Measurements from ENCODE around the gene MAD2L1BP.
A peak's percentile ranks its signal among the peaks of the same experiment; 100 is the strongest.
"Not testable (repeated sequence)": the region's sequence is repeated elsewhere in the genome, so short reads cannot be mapped to it uniquely, and the experiment has no call there.

Gene MAD2L1BP, protein sequence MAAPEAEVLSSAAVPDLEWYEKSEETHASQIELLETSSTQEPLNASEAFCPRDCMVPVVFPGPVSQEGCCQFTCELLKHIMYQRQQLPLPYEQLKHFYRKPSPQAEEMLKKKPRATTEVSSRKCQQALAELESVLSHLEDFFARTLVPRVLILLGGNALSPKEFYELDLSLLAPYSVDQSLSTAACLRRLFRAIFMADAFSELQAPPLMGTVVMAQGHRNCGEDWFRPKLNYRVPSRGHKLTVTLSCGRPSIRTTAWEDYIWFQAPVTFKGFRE

DNA sequence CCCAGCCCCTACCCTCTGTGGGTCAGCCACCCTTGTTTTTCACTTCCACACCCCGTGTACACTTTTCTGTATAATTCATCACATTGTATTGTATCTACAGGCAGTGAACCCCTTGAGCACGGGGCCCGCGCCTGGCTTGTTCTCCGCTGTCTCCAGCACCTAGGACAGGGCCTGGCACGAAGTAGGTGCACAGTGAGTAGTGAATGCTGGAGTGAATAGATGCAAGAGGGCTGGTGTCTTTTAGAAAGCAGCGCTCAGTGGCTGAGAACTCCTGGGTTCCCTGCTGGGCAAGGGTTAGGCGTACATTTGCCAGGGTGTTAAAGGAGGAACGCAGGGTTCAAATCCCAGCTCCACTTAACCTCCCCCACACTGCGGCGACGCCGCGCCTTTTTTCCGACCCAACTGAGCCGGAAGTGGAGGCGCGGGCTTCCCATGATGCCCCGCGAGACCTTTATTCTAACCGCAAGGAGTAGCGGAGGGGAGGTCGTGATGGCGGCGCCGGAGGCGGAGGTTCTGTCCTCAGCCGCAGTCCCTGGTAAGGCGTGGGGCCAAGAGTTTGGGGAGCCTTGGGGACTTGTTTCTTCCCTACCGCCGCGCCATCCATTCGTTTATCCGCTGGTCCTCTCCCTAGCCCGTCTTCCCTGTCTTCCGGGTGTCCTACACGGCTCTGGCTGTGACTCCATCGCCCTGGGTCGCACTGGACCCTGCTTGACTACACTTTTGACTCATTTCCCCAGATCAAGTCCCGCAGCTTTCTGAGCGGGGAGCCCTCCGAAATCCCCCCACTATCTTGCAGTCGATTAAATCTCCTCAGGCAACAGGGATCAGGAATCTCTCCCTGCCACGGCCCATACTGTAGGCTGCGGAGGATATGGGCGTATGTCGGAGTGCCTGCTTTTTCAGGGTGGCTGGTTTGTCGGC is at the start of gene MAD2L1BP:
TSS of gene MAD2L1BP (plus strand) at position 454 of the 921 bp plus-strand sequence. CDS start at position 490, 36 bp downstream.
- DNase-seq (ENCODE audit: low read depth) = peak; percentile 79

DNA sequence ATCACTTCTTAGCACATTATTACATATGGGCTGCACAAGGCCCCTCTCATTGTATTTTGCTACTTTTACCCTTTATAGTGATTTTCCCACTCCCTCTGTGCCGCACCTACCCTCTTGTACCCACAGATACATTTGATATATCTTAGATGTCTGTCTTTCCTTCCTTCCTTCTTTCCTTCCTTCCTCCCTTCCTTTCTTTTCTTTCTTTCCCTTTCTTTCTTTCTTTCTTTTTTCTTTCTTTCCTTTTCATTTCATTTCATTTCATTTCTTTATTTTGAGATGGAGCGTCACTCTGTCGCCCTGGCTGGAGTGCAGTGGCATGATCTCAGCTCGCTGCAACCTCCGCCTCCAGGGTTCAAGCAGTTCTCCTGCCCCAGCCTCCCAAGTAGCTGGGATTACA is 47.4 kb upstream of the MAD2L1BP start:
- no peak for DNase-seq (ENCODE audit: low read depth)

DNA sequence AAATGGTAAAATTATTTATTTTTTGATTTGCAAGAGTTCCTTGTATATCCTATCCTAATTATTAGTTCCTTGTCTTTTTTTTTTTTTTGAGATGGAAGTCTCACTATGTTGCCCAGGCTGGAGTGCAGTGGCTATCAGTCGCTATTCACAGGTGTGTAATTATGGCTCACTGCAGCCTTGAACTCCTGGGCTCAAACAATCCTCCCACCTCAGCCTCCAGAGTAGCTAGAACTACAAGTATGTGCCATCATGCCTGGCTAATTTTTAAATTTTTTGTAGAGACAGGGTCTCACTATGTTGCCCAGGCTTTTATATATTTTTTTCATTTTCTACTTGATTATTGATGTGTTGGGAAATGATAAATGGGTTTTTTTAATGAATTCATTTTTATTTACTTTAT is 46.1 kb upstream of the MAD2L1BP start:
- not testable (repeated sequence) for DNase-seq (ENCODE audit: low read depth)

DNA sequence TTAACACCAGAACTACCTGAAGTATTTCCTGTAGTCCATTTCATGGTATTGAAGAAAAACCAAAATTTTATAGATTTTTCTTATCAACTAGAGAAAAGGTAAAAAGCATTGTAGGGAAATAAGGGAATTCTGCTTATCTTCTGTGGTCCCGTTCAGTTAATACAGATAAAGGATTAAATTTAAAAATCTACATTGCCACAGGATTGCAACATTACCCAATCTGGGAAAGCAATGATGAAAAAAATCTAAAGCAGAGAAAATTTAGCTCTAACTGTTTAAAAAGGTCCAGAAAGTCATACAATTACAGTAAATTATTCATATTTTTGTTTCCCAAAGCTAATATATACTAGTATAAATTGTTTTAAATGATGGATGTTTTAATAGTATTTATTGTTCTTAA is 41.7 kb upstream of the MAD2L1BP start:
- no peak for DNase-seq (ENCODE audit: low read depth)

DNA sequence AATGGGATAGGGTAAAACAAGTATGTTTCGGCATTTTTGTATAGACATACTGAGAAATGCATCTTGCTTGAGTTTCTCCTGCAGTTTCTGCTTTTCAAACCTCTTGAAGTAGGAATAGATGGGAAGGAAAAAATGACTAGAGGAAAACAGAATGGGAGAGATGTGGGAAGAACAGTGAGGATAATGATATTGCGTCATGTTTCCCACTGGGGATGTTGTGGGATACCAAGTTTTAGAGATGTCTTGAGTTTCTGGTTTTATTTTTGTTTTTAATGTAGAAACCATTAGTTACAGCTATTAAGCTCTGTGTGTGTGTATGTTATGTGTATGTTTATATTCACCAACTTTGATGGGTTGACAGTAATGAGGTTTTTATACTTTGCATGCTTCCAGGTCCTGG is 35.0 kb upstream of the MAD2L1BP start:
- no peak for DNase-seq (ENCODE audit: low read depth)

DNA sequence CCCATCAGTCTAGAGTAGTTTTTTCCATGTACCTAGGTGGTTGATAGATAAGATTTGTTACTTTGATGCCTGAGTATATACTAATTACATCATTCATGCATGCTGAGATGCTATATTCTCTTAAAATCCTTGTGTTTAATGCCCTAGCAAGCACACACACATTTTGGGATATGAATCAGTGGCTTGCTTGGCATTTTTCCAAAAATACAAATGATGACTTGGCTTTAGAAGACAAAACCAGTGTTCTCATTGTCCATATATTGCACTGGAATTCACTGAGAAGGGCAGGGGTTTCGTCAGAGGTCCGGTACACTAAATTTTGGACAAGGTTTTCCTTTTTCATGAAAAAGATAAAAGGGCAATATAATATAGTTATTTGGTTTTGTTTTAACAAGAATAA is 31.5 kb upstream of the MAD2L1BP start:
- DNase-seq (ENCODE audit: low read depth) = no peak

DNA sequence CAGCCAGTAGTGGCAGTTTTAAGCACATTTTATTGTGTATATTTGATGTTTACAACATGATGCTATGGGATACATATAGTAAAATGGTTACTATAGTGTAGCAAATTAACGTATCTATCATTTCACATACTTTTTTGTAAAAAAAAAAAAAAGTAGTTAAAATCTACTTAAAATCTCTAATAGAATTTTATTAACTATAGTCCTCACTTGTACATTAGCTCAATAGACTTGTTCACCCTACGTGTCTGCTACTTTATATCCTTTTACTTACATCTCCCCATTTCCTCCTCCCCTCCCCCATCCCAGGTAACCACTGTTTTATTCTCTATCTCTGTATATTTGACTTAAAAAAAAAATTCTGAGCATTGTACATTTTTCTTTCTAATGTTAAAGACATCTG is 29.6 kb upstream of the MAD2L1BP start:
- DNase-seq (ENCODE audit: low read depth) = no peak

DNA sequence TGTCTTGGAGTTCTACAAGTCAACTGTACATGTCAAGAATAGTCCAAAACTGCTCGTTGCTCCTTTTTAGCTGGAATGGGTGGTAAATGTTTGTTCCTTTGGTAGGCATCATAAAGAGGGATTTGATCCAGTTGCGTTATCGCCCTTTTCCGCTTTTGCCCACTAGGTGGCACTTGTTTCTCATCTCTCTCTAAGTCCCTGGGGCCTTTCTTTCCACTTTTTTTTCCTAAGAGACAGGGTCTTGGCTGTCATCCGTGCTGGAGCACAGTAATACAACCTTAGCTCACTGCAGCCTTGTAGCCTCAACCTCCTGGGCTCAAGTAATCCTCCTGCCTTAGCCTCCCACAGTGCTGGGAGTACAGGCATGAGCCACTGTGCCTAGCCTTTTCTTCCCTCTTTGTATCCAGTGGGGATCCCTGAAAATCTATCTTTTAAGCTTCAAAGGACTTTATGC is 27.3 kb upstream of the MAD2L1BP start:
- DNase-seq (ENCODE audit: low read depth) = peak; percentile 57

DNA sequence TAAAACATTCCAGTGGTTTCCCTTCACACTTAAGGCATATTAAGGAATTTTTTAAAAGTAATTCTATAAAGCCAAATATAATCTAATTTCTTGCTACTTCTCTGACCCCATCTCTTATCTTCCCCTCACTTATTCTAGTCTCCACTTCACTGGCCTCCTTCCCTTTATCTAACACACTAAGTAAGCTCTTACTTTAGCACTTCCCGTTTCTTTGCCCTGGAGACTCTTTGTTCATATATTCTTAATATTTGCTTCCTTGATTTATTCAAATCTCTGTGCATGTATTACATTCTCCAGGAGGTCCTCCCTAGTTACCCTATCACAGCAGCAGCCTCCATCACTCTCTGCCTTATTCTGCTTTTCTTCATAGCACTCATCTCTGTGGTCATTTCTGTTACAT is 26.8 kb upstream of the MAD2L1BP start:
- no peak for DNase-seq (ENCODE audit: low read depth)

DNA sequence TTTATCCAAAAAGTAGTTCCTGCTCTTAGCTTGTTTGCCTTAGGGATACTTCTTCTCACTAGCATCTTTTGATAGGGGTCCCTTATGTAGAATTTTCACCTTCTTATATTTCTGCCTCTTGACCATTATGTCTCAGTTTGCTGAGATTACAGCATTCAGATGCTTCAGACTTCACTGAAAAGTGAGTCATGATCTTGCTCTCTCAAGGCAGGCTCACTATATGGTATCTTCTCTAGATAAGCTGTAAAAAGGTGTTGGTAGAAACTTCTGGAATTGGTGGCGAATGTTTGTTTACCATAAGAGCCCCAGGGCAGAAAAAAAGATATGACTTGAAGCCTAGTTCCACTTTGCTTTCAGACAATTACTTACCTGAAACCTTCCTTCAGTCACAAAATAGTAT is 26.2 kb upstream of the MAD2L1BP start:
- no peak for DNase-seq (ENCODE audit: low read depth)

DNA sequence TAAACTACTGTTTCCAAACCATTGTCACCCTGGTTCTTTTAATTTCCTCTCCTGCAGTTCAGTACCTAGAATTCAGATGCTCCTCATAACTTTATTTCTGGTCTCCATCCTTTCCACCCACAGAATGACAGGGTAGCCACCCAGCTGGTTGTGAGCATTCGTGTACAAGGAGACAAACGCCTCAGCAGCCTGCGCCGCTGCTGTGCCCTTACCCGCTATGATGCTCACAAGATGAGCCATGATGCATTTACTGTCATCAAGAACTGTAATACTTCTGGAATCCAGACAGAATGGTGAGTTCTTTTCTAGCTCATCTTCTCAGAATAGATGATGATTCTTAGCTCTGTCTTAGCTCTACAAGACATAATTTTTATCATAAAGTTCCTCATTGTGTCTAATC is 25.2 kb upstream of the MAD2L1BP start:
- no peak for DNase-seq (ENCODE audit: low read depth)

DNA sequence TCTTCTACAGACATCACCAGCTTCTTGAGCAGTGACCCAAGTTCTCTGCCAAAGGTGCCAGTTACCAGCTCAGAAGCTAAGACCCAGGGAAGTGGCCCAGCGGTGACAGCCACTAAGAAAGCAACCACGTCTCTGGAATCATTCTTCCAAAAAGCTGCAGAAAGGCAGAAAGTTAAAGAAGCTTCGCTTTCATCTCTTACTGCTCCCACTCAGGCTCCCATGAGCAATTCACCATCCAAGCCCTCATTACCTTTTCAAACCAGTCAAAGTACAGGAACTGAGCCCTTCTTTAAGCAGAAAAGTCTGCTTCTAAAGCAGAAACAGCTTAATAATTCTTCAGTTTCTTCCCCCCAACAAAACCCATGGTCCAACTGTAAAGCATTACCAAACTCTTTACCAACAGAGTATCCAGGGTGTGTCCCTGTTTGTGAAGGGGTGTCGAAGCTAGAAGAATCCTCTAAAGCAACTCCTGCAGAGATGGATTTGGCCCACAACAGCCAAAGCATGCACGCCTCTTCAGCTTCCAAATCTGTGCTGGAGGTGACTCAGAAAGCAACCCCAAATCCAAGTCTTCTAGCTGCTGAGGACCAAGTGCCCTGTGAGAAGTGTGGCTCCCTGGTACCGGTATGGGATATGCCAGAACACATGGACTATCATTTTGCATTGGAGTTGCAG is 21.8 kb upstream of the MAD2L1BP start:
- DNase-seq (ENCODE audit: low read depth) = no peak

DNA sequence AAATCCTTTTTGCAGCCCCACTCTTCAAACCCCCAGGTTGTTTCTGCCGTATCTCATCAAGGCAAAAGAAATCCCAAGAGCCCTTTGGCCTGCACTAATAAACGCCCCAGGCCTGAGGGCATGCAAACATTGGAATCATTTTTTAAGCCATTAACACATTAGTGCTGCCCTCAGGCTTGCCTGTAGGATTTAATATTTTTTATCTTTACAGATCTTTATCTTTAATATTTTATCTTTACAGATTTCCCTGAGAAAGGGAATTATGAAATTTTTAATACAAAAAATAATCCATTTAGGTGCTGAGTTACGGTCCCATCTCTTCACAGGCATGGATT is 21.3 kb upstream of the MAD2L1BP start:
- no peak for DNase-seq (ENCODE audit: low read depth)

DNA sequence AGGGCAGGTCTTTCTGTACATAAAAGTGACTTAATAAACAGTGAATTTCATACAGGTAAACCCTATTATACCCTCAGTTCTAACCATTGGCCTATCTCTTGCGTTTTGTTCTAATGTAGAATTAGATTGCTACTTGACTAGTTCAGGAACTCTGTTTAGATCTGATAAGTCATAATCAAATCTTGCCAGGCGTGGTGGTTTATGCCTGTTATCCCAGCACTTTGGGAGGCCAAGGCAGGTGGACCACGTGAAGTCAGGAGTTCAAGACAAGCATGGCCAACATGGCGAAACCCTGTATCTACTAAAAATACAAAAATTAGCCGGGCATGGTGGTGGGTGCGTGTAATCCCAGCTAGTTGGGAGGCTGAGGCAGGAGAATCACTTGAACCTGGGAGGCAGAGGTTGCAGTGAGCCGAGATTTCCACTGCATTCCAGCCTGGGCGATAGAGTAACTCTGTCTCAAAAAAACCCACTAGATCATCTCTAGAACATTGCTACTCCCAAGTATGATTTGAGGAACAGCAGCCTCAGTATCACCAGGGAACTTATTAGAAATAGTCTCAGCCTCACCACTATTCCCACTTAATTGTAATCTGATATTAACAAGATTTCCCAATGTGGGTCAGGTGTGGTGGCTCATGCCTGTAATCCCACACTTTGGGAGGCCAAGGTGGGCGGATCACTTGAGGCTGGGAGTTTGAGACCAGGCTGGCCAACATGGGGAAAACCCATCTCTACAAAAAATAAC is 18.7 kb upstream of the MAD2L1BP start:
- no peak for DNase-seq (ENCODE audit: low read depth)

DNA sequence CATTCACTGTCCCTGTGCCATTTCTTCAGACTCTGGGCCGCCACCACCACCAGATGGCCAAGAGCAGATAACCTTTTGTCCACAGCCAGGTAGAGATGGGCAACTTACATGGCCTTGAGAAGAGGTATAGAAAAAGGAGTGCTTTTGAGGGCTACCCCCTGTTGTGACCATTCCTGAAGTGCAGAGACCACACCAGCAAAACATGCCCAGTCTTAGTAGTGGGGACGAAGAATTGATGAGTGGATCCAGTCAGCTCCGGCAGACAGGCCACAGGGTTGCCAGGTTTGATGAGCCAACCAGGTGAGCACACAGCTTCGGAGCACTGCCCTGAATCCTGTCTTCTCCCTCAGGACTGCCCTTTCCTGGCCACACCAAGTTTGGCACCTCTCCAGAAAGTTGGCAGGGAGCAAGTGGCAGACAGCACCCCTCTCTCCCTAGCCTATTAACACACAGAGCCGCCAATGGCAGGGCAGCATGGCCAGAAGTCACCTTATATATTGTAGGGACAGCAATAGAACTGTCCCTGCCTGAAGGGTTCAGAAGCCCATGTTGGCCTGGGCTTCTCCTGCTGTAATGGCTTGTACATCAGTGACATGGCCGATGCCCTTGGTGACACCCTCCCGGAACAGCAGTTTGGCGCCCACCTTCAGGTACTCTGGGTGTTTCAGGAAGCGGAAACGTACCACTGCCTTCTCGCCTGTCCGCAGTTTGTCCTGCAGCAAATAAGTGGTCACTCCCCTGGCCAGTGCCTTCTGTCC is 14.4 kb upstream of the MAD2L1BP start:
- no peak for DNase-seq (ENCODE audit: low read depth)

DNA sequence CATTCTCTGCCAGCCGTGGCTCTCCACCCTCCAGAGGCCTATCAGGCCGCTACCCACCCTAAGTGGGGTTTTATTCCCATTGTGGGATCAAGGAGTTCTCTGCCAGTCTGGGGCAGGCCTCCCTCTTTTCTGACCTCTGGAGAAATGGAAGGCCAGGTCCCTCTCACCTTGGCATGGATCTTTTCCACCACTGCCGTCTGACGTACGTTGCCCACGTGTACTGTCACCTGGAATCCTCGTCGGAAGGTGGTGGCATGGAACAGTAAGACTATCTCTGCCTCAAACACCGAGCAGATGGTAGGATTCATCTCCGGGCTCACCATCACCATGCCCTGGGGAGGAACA is 13.8 kb upstream of the MAD2L1BP start:
- no peak for DNase-seq (ENCODE audit: low read depth)

DNA sequence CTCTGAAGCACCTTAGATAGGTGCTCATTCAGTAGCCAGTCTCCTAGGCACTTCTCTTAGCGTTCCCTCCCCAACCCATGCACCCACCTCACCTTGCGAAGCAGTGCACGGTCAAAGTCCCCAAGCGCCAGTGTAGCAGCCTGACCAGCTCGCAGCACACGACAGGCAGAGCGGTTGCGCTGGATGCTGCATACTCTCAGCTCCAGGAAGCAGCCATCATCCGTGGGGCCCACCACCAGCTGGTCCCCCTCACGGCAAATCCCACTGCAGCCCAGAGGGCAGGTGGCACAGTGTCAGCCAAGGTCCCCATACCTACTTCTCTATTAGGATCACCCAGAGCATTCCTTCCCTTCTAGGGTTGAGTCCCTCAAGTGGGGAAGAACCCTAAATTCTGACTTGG is 13.1 kb upstream of the MAD2L1BP start:
- DNase-seq (ENCODE audit: low read depth) = no peak

DNA sequence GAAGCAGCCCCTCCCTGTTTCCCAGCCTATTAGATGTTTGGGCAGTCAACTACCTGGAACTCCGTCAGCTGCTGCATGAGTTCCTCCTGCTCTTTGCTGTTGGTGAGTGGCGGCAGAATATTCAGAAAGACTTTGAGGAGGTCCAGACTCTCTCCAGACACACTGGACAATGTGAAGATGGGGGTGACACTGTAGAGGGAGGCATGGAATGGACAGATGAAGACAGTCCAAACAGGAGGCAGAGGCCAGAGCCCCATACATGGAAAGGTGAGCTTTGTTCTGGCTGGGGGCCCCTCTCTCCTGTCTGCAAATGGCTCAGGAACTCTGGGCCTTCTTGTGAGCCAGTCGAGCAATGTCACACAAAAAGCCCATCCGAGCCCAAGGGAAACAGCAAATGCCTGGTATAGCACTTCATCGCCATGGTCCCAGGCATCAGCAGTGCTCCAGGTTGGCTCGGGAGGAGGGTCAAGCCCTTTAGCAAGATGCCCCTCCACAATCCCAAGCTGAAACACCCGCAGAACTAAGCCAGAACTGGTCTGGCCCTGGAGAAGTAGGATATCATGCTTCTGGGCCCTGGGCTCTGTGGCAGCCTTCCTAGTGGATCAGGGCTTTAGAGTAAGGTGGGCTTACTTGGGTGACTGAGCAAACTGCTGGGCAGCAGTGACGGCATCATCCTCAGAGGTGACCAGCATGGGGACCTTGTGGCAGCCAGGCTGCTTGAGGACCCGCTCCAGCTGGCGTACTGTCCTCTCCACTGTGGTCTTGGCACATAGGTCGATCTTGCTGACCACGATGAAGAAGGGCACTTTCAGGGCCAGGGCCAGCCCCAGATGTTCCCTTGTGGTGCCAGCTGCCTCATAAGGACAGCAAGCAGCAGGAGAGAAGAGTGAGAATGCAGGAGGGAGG is 11.5 kb upstream of the MAD2L1BP start:
- no peak for DNase-seq (ENCODE audit: low read depth)

DNA sequence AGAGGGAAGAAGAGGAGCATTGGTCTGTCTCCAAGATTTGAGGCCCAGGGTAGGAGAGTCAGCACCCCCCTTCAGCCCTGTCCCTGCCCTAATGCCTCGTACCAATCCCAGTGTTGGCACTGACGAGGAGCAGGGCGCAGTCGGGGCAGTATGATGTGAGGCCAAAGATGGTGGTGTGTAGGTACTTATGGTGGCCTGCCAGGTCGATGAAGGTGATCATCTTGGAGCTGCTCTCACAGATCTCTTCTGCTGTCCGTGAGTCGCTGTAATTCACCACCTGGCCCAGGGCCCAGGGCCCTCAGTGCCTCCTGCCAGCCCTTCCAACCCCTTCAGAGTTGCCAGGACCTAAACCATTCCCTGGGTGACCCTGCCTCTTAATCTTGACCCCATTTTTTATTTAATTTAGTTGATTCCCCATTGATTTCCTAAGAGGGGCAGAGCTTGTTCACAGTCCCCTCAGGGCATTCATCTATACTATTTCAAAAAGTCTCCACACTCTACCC is 10.8 kb upstream of the MAD2L1BP start:
- no peak for DNase-seq (ENCODE audit: low read depth)

DNA sequence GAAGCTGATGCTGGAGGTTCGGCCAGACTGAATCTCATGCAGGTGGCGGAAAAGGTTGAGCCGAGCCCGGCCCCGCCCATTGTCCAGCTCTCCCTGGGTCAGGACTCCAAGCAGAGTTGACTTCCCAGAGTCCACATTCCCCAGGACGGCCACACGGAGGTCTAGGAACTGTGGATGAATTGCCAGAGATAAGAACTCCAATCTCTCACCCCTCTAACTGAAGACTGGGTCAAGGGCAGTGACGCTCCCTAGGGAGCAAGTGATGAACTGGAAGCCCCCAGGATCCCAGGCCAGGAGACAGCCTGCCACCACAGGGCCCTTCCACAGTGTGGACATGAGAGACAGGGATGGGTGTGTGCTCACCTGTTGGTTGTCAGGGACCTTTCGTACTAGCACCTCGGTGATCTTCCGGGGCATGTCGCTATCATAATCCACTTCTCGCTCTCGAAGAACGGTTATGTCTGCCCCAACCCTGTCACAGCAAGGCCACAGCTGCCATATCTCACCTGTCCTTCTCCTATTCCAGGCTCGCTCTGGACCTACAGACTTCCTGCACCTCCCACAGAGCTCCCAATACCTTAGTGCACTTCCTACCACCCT is 10.1 kb upstream of the MAD2L1BP start:
- no peak for DNase-seq (ENCODE audit: low read depth)
